GM11168 (cell line): ENCODE measurements around the gene NR2F1-AS1.

Experiments used
- in situ Hi-C: fragments of 300-500 bp; cut with MboI; formaldehyde crosslinking; loops from one replicate; pipeline ENCODE4 v1.12.0; 2022; ENCODE audit warnings: low sequenced_read_pairs; ENCODE audit not compliant: unreplicated experiment

The NR2F1-AS1 gene

DNA sequence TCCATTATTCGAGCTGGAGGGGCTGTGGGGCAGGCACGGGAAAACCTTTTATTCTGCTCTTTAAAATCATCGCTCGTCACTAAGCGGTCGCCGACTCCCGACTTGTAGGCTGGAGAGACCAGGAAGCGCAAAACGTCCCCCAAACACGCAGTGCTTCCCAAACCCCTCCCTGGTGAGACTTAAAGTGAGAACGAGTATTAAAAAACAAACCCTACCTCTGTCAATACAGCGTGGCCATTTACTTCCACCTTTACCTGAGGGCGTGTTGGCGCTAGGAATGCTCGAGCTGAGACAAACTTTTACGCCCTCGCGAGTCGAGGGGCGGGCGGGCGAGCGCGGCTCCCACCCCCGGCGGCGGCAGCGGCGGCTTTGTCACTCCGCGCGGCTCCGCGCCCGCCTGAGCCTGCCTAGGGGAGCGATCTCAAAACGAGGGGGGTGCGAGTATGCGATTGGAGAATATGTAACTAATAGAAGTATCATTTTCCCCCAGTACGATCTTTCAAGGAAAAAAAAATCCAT, at the start of gene NR2F1-AS1:
Gene NR2F1-AS1, minus strand, starts transcription at position 293 of the 519 bp plus-strand sequence.
- in situ Hi-C loops = loop anchor here (25.0 kb wide), 1 partner anchor 331 kb away; no protein-coding TSS in a partner anchor

DNA sequence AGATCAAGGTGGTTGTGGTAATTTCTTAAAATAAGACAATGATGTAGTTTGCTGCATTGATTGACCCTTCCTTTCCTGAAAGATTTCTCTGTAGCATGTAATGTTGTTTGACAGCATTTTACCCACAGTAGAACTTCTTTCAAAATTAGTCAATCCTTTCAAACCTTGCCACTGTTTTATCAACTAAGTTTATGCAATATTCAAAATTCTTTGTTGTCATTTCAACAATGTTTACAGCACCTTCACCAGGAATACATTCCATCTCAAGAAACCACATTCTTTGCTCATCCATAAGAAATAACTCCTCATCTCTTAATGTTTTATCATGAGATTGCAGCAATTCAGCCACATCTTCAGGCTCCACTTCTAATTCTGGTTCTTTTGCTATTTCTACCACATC, 45.8 kb upstream of the NR2F1-AS1 start:
- in situ Hi-C loops = no loop called here

DNA sequence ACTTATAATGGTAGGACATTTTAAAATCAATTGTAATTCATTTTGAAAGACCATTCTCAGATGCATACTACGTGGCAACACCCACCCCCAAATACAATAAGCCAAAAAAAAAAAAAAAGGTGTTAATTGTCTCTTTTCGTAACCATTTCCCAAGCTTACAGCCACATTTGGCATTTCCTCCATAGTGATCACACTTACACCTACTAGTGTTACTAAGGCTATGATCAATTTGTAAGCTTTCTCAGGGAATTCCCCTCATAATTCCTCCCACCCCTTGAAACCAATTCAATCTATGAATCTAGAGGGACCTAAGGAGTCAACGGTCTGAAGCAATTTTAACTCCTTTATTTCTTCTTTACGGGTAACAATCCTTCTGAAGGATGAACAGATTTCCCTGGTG, 42.1 kb upstream of the NR2F1-AS1 start:
- in situ Hi-C loops = no loop called here

DNA sequence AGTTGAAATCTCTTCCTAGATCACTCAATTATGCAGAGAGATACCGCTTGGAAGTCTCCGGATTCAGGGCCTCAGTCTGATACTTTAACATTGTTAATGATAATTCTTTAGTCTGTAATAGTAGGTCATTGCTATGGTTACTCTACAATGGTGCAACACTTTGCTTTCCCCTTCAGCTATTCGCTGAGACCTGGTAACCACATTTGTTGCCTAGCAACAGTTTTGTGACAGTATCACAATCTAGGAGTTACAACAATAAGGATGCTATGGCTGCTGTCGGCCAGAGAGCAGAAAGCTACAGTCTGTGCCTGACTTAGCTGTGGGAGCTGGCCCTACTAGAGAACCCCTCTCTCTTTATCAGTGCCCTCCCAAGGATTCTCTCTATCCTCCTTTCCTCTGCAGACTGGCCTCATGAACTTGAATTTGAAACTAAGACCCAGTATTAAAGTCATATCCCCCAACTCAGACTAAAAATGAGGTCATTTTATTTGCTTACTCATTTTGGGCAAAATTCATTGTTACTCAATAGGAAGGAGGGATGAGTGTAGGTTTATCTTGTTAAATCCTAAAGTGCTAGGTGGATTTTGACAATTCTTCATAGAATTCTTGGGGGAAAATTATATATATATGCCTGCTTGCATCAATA, 41.3 kb upstream of the NR2F1-AS1 start:
- in situ Hi-C loops = no loop called here

DNA sequence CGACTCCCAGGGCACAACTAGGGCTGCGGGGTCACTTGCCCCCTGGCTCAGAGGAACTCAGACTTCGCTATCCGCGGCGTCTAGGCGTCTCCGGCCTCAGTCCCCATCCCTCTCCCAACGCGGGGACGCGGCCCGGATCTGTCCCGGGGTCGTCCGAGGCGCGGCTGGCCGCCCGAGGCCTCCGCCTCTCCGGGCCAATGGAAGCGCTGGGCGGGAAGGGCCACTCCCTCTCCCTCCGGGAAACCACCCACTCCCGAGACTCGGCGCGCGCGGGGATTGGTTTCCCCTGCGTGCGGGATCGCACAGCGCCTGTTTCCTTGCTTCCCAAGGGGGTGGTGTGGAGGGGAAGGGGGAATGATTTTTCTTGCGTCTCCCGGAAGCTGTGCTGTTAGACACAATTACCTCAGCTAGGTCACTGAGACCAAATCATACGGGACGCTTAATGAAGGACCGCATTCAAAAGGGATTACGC, 40.3 kb upstream of the NR2F1-AS1 start:
- in situ Hi-C loops = no loop called here

DNA sequence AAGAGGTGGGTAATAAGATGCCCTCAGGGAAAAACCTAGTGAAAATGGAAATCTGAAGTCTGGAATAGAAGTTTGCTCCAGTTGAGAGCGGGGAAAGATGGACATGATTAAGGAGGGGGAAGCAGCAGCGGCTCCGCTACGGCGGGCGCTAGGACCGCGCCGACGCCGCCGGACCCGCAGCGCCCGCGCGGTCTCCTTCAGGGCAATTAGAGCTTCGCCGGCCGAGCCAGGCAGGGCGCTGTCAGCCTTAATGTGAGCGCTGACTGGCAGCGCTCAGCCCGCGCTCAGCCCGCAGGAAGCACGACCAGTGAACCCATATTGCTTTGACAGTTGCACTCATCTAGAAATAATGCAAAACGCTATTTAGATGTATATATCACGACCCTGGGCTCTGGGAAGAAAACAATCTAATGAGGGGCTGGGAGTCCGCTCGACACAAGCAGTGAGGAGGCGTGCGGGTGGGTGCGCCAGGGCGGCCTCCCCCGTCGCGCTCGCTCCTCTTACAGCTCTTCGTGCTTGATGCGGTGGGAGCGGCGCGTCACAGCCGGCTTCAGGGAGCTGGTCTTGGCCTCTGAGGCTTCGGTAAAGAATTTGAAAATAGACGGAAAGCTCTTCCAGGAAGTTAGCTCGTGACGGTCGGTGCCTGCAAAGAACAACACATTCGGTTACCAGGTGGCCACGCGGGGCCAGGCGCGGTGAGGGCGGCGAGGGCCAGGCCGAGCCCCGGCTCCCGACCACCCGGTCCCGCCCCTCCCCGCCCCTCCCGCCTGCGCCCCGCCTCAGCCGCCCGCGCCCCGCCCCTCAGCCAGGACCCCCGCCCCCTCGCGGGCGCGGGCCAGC, 39.7 kb upstream of the NR2F1-AS1 start:
- in situ Hi-C loops = no loop called here

DNA sequence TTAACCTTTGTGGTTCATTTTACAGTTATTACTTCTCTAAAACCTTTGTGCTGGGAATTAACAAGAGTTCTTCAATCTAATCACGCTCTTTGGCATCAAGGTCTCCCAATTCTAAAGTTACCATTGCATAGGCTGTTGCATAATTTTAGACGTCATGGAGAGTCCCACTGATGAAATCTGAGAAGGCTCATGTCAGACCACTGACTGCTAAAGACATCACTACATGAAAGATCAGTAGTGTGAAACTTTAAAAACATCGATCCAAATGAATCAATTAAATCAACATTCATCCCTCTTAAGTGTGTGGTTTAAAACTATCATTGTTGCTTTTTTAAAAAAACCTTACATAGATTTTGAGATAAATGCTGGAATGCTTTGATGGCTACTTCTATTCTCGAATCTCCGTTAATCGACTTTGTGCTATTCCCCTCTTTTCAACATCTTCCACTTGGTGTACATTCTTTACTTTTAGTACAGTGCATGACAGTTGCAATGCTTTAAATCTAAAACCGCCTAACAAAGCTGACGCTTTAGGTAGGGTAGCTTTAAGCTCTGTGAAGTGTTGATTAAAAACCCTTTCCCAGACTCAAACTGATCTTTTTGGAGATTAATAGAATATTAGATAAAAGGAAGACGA, 35.6 kb upstream of the NR2F1-AS1 start:
- in situ Hi-C loops = no loop called here

DNA sequence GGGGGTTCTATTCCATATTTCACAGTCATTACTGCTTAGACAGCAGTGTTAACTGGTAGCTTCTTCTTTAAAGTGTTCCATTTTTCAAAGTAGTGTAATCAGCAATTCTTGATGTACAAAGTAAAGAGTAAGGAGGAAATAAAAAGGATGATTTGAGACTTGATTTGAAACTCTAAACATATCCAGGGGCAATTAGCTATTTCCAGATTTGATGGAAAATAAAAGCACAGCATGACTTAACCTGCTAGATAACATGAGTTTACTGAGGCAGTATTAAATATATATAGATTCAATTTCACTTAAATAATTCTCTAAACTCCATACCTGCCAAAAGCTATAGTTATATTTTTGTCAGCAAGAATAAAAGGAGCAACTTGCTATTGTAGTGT, 31.8 kb upstream of the NR2F1-AS1 start:
- in situ Hi-C loops = loop anchor here (5.0 kb wide), 1 partner anchor 184 kb away; no protein-coding TSS in a partner anchor

DNA sequence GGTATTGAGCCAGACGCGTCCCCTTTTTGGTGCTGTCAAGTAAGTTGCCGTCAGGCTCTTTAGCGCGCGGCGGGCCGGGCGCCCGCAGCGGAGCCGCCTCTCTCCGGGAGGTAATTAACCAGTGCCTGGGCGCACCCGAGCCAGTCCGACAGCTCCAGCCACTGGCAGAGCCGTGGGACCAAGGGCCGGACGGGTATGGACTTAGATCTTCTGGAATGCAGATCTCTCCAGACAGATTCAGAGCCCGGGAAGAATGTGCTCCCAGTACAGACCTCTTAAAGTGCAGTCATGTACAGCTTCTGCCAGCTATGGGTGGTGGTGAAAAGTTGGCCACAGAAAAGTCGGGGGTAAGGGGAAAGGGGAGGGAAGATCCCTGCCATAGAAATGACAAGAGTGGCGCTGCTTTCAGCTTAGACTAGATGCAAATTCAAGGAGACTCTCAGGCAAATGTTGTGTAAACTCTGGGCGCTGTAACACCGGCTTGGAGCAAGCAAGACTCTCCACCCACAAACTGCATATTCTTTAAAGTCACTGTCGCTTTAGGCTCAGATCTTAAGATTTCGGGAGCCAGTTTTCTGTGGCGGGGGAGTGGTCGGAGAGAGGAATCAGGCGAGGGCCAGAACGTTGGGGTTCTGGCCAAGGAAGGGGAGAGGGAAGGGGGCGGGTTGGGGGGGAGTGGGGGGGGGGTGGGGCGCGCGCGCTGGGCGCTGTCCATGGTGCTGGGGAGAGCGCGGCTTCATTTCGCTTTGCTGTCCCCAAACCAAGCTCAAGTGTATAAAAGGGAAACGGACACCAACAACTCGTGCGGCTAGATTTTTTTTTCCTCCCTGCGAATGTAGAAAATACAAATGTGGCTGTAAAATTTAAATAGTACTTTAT, 31.2 kb upstream of the NR2F1-AS1 start:
- in situ Hi-C loops = loop anchor here (5.0 kb wide), 1 partner anchor 185 kb away; no protein-coding TSS in a partner anchor

DNA sequence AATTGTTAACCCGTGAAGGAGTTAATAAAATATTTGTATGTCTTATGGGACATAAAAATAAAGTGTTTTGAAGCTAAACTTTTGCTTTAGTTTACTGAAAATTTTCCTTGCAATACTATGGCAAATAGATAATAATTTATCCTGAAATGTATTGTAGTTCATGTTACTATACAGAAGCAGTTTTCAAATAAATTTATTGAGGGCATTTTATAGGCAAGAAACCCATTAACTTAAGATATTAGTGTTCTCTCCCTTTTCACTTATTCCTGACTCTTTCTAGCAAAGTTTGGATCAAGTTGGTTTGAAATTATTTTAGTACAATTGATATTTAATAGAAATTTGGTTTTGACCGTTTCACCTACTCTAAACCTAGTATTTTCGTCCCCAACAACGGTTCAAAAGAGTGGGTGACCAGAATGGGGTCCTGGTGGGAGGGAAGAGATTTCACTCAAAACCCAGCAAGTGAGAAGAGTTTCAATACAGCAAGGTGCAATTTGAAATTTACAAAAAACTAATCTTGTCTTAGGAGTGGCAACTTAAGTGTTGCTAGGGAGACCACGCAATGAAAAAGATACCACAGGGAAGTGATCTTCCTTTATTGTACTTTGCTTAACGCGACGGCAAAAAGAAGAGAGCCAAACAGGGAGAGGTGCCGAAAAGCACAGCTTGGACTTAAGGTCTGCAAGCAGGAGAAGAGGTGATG, 30.4 kb upstream of the NR2F1-AS1 start:
- in situ Hi-C loops = loop anchor here (5.0 kb wide), 1 partner anchor 186 kb away; no protein-coding TSS in a partner anchor

DNA sequence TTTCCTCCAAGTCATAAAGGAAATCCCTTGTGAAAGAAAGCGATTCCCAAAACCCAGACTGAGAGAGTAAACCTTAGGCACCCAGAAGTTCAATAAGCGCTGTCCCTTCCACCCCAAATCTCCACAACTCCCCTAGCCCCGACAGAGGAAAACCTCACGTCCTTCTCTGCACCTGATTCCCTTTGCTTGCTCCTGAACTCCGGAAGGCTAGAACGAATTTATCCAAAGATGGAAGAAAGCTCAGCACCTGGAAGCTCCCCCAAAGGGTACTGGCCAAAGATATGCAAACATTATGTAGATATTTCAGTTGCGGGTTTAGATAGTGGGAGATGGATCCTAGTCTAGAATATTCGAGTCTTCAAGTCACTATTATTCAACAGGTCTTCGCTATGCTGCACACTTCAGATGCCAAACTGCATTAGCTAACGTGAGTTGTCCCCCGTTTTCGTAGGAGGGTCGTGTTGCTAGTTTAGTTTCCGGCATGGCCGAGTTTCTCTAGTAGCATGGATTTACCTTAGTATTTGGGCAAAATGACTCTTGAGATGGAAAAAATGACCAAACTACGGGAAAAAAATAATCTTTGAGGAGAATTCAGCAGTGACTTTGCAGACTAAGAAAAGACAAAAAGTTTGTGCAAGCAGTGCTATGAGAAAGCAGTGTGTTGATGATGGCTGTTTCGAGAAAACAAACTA, 29.7 kb upstream of the NR2F1-AS1 start:
- in situ Hi-C loops = loop anchor here (5.0 kb wide), 1 partner anchor 187 kb away; no protein-coding TSS in a partner anchor

DNA sequence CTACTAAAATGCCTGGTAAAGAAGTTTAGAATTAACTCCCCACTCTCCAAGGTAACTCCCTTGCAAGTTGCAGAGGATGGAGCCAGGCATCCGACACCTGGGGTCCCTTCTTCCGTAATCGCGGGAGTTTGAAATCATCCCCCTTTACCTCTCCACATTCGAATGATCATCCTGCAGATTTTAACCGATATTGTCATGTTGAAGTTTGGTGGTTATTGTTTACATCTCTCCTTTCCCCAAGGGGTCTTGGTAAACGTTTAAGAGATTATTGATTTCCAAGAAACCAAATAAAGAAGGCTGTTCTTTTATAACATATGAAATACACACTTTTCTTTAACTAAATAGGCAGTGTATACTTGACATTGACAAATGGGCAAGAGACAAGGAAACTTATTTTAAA, 28.7 kb upstream of the NR2F1-AS1 start:
- in situ Hi-C loops = loop anchor here (5.0 kb wide), 1 partner anchor 188 kb away; no protein-coding TSS in a partner anchor

DNA sequence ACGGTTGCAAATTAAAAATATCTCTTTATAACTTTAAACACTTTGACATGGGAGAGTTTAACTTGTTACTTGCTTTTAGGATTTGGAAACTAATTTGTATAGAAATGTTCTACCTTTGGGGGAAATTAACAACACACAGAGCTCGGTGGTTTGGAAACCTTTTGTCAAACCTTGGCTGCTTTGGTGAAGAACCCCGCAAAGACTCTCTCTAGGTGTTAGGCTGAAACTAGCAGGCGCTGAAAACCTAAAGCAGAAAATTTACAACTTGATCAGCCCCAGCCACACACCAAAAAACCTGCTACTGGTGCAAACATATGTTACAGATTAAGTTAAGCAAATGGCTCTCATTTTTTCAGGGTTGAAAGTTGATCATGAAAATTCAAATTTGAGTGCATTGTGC, 27.8 kb upstream of the NR2F1-AS1 start:
- in situ Hi-C loops = no loop called here

DNA sequence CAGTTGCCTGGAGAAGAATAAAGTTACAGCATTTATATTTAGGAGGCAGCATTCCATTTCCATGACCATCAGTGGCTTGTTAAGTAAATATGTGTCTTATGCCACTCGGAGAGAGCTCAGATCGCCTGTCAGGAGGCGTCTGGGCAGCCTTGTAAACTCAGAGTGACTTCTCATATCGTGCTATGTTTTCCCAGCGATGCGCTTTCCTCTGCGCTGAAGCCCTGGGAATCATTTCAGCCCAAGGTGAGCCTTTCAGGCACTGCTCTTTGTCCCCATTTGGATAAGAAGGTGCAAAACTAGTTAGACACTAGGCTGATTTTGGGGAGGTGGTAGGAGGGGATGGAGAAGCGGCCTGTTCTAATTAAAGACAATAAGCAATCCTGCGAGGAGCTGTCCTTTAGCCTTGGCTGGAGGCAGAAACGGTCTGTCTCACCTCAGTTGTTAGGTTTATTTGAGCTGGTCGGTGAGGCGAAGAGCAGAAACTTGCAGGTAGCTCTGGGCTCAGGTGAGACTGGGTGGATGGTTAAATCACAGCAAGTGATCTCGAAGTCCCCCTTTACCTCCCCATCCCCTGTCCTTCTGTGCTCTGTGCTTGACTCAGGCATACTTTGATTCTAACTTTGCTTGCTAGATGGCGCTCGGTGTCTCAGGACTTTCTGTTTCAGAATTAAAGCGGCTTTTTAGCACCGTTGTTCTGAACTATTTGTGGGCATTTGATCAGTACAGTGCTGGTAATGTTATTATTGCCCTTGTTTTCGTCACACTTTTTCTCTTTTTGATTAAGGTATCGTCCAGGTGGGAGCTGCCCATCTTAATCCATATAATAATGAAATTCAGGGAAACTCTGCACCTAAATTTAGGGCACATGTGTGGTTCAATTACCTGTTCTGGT, 26.6 kb upstream of the NR2F1-AS1 start:
- in situ Hi-C loops = no loop called here

DNA sequence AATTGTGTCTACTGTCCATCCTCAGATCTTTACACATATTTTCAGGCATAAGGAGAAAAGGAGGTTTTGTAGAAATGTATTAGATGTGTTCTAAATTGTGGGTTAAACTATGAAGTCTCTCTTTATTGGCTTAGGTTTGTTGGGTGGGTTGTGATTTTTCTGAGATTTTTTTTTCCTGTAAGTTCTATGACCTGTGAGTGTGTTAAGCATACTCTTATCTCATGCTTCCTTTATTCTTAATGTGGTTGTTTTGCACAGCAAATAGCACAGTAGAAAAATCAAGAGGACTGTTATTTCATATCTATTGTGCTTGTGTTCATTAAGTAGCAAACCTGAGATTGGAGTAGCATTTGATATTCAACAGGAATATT, 25.3 kb upstream of the NR2F1-AS1 start:
- in situ Hi-C loops = no loop called here

DNA sequence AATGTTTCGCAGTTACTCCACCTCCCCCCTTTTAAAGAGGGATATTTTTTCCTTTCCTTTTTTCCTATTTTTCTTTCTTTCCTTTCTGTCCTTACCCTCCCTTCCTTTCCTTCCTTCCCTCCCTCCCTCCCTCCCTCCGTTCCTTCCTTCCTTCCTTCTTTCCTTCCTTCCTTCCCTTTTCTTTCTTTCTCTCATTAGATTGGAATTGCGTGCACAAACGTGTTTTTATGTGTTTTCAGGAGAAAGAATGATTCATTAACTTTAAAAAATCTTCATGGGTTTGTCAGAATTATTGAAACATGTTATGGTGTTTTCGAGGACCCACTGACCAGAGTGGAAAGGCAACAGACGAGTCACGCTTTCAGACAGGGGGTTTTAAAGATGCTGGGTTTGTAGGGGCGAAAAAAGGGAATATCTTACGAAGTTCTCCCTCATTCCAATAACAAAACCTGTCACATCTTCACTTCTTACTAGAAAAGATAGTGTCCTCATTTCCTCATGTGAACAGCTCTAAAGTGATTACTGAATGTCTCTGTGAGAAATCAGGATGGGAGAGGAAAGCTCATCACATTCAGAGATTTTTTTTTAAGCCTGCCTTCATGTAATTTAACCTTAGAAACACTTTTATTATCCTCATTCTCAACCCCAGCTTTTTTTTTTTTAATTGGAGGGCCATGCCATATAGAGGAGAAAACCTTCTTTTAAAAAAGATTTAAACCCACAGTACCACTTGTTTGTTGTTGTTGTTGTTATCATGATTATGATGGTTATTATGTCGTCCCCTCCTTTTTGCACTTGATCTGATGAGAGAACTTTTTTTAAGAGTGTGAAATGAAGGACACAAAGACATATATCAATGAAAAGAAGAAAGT, 23.9 kb upstream of the NR2F1-AS1 start:
- in situ Hi-C loops = no loop called here
